OCI-LY7 (cell line): ENCODE data around the gene HMGCS1. TPM values are rescaled to one million over a fixed set of nuclear protein-coding genes. Genes with fewer than 3 reads are reported as not detected.

Source experiments
- BruUV-seq: library from RNA; stranded (reverse); fragments of 400-500 nt; replicated peaks from 2 replicates; lab custom pipeline; 2021; lab: Mats Ljungman, UMichigan
- CTCF ChIA-PET: fragments of 300-600 bp; sonication (Branson Sonifier 250); formaldehyde crosslinking; loops from one replicate; lab custom pipeline; 2022; ENCODE audit warnings: antibody characterized with exemption; ENCODE audit not compliant: unreplicated experiment; lab: Charles Lee
- POLR2A ChIA-PET: fragments of 300-600 bp; sonication (Branson Sonifier 250); formaldehyde crosslinking; loops from one replicate; lab custom pipeline; 2022; ENCODE audit warnings: antibody characterized with exemption; lab: Charles Lee
- DNase-seq: peaks from one replicate; pipeline ENCODE4 v3.0.0-alpha.2; 2015; ENCODE audit warnings: low spot score
- H2AFZ ChIP-seq: fragments of 200-600 bp; sonication (generic), shearing (Covaris generic); 2 replicates; pipeline ENCODE4 v1.6.1; 2014; ENCODE audit warnings: mild to moderate bottlenecking, antibody characterized with exemption, low read length, moderate library complexity
- H3K27ac ChIP-seq: fragments of 200-600 bp; sonication (generic); 2 replicates; pipeline ENCODE4 v1.5.1; 2014; ENCODE audit warnings: mixed run types, low read depth, mild to moderate bottlenecking, moderate library complexity, low read length, inconsistent platforms; ENCODE audit not compliant: poor library complexity, severe bottlenecking
- H3K36me3 ChIP-seq: fragments of 200-600 bp; sonication (generic); 2 replicates; pipeline ENCODE4 v1.6.1; 2014; ENCODE audit warnings: mild to moderate bottlenecking, antibody characterized with exemption, low read length, moderate library complexity, mixed read lengths; ENCODE audit not compliant: insufficient read depth
- H3K4me1 ChIP-seq: fragments of 200-600 bp; sonication (generic); 2 replicates; pipeline ENCODE4 v1.5.1; 2014; ENCODE audit warnings: mild to moderate bottlenecking, low read length; ENCODE audit not compliant: insufficient read depth, poor library complexity, severe bottlenecking
- H3K4me2 ChIP-seq: fragments of 200-600 bp; sonication (generic); 2 replicates; pipeline ENCODE4 v1.6.1; 2014; ENCODE audit warnings: mild to moderate bottlenecking, low read length
- H3K4me3 ChIP-seq: fragments of 200-600 bp; sonication (generic); 2 replicates; pipeline ENCODE4 v1.5.1; 2014; ENCODE audit warnings: mild to moderate bottlenecking, low read depth, low read length; ENCODE audit not compliant: poor library complexity, severe bottlenecking
- H3K79me2 ChIP-seq: fragments of 200-600 bp; sonication (generic); 2 replicates; pipeline ENCODE4 v1.6.1; 2016; ENCODE audit warnings: low read depth, mild to moderate bottlenecking, low read length, moderate library complexity, mixed read lengths; ENCODE audit not compliant: insufficient read depth
- H3K9me2 ChIP-seq: fragments of 200-600 bp; sonication (generic); 2 replicates; pipeline ENCODE4 v1.6.1; 2016; ENCODE audit warnings: mild to moderate bottlenecking, low read length, mixed read lengths; ENCODE audit not compliant: insufficient read depth
- H3K9me3 ChIP-seq: fragments of 200-600 bp; sonication (generic); 2 replicates; pipeline ENCODE4 v1.6.1; 2014; ENCODE audit warnings: mild to moderate bottlenecking, mixed run types, low read length, mixed read lengths
- H4K20me1 ChIP-seq: fragments of 200-600 bp; sonication (generic); 2 replicates; pipeline ENCODE4 v1.6.1; 2014; ENCODE audit warnings: mild to moderate bottlenecking, antibody characterized with exemption, low read length, moderate library complexity, mixed read lengths; ENCODE audit not compliant: insufficient read depth
- CTCF ChIP-seq: fragments of 200-600 bp; sonication (generic); conservative IDR thresholded peaks from 2 replicates; pipeline ENCODE4 v1.5.1; 2014; ENCODE audit warnings: mild to moderate bottlenecking, antibody characterized with exemption, low read length, moderate library complexity, mixed read lengths
- EZH2phosphoT487 ChIP-seq: fragments of 200-600 bp; sonication (generic); IDR thresholded peaks from 2 replicates; pipeline ENCODE4 v1.6.1; 2018; ENCODE audit warnings: low read depth, borderline replicate concordance, mild to moderate bottlenecking, mixed run types, antibody characterized with exemption, low read length, moderate library complexity, mixed read lengths
- intact Hi-C: fragments of 100-400 bp; cut with micrococcal nuclease; formaldehyde crosslinking; loops from one replicate; pipeline ENCODE4 v1.10.0; 2022; ENCODE audit not compliant: unreplicated experiment
- total RNA-seq, 2 experiments: library from RNA; depleted of rRNA in 1 of 2; stranded (reverse); fragments of >200 nt in 1 of 2; shearing (Covaris generic) in 1 of 2; gene quantifications; 2 replicates each; pipeline ENCODE4 v1.2.3, GENCODE V29; 2014 to 2022

Gene HMGCS1
- total RNA-seq, 2 experiments from 2014 or later, result 59.5 to 236 TPM

DNA sequence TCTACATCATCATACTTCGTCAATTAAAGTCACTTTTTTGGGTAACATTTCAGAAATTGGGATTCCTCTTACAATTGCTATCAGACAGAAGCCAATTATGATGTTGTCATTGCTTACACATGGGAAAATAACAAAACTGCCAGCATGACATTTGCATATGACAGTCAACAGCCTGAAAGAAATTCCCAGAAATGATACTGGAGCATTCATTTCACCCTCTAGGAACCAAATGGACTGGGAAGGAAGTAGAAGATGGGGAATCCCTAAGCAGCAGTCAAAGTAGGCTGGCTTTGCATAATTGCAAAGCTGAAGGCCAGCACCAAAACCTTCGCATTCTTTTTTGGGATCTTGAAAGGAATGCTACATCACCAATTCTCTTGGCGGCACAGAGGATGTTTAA is 10.7 kb downstream of the HMGCS1 start:
- TF ChIP-seq CTCF, result no peak
- TF ChIP-seq EZH2phosphoT487, result no peak
- peaks cover 86% of the 10 kb centered on the region for H3K36me3 ChIP-seq
- ChIA-PET POLR2A (interaction anchor here (0.6 to 2.0 kb wide), 2 partner anchors 10 to 11 kb away, joined by 3 to 10 read pairs; partner anchors contain the start of gene HMGCS1), CTCF (no interaction called here)
- no peak overlapping the region for H3K27ac ChIP-seq
- peaks cover 11% of the 10 kb centered on the region for H3K4me1 ChIP-seq
- H3K4me3 ChIP-seq, result no peak overlapping the region
- no peaks in the 10 kb centered on the region for H3K9me2 ChIP-seq
- peaks cover 78% of the 10 kb centered on the region; the same call in 1 of the 2 replicates for H3K79me2 ChIP-seq
- DNase-seq, result no peak
- BruUV-seq, result TSS peak; percentile 2
- H4K20me1 ChIP-seq, result peaks cover 8% of the 10 kb centered on the region; the same call in 1 of the 2 replicates
- intact Hi-C loops, result loop anchor here (5.0 kb wide), 1 partner anchor 300 kb away; the partner anchor contains the start of gene NNT
- no peak overlapping the region for H2AFZ ChIP-seq
- no peaks in the 10 kb centered on the region for H3K9me3 ChIP-seq
- H3K4me2 ChIP-seq, result no peak overlapping the region

GRCh38 chr5:43301653-43302091 is 11.5 kb downstream of the HMGCS1 start:
- intact Hi-C loops, result loop anchor here (5.0 kb wide), 1 partner anchor 301 kb away; the partner anchor contains the start of gene NNT
- no peak overlapping the region for H3K27ac ChIP-seq
- ChIA-PET CTCF (no interaction called here), POLR2A (interaction anchor here (1.1 to 1.7 kb wide), 3 partner anchors 11 to 183 kb away, joined by 4 to 7 read pairs (median 5); partner anchors contain the start of genes HMGCS1 and TMEM267)
- H3K9me3 ChIP-seq, result no peaks in the 10 kb centered on the region
- DNase-seq, result no peak
- H3K79me2 ChIP-seq, result peaks cover 72% of the 10 kb centered on the region; the same call in 1 of the 2 replicates
- TF ChIP-seq CTCF (no peak), EZH2phosphoT487 (no peak)
- 0 out of 2 replicates have a peak, but pooled peaks cover 6% of the 10 kb centered on the region for H4K20me1 ChIP-seq
- no peak overlapping the region for H3K4me3 ChIP-seq
- H2AFZ ChIP-seq, result no peak overlapping the region
- H3K4me1 ChIP-seq, result peaks cover 9% of the 10 kb centered on the region
- H3K4me2 ChIP-seq, result no peak overlapping the region
- no peaks in the 10 kb centered on the region for H3K9me2 ChIP-seq
- no TSS peak for BruUV-seq
- peaks cover 89% of the 10 kb centered on the region for H3K36me3 ChIP-seq

DNA sequence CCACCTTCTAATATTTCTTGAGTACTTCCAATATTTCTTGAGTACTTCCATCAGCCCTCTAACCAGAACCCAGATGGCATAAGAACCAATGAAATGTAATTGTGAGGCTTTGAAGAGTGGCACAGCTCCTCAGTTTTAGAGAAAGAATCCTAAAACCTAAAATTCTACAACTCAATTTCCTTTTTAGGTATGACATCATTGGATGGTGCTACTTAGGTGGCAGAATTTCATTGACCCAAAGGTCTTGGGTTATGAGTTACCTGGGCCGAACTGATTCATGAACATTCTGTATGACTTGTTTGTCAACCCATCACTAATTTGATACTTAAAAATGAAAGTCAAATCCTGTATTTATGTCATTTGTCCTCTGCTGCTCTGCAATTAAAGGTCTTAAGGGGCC is 13.1 kb downstream of the HMGCS1 start:
- TF ChIP-seq CTCF, result no peak
- TF ChIP-seq EZH2phosphoT487, result no peak
- no peak for DNase-seq
- no peaks in the 10 kb centered on the region for H3K9me2 ChIP-seq
- H3K9me3 ChIP-seq, result no peaks in the 10 kb centered on the region
- no peaks in the 10 kb centered on the region for H3K4me1 ChIP-seq
- peaks cover 56% of the 10 kb centered on the region; the same call in 1 of the 2 replicates for H3K79me2 ChIP-seq
- no peak overlapping the region for H3K4me2 ChIP-seq
- H4K20me1 ChIP-seq, result no peaks in the 10 kb centered on the region
- H3K36me3 ChIP-seq, result peaks cover 98% of the 10 kb centered on the region
- ChIA-PET CTCF (no interaction called here), POLR2A (interaction anchor here (0.6 to 1.2 kb wide), 6 partner anchors 12 to 181 kb away, joined by 3 to 7 read pairs (median 4); partner anchors contain the start of gene HMGCS1)
- intact Hi-C loops, result loop anchor here (5.0 kb wide), 1 partner anchor 302 kb away; the partner anchor contains the start of gene NNT
- BruUV-seq, result no TSS peak
- no peak overlapping the region for H3K27ac ChIP-seq
- H3K4me3 ChIP-seq, result no peak overlapping the region
- no peak overlapping the region for H2AFZ ChIP-seq
